ENCODE measurements around the gene BAG5. TPM values are rescaled to one million over a fixed set of nuclear protein-coding genes. Genes with fewer than 3 reads are reported as not detected.

BAG5 gene
- polyA plus RNA-seq, 3 donors from 2014 or later, result 23.5 to 58.7 (median 36.5) TPM

Other genes starting within 250 kb of the BAG5 start
- 100 to 1,000 TPM; 348 to 443 (median 414) TPM for gene EIF5, start 228.4 kb downstream of the BAG5 start, polyA plus RNA-seq
- gene MARK3, start 177.2 kb downstream of the BAG5 start, polyA plus RNA-seq, result 10 to 100 TPM; 23.4 to 44.1 (median 25.7) TPM
- gene CKB, start 39.8 kb downstream of the BAG5 start, polyA plus RNA-seq, result 1 to 10 TPM in 2 of 3 donors, under 1 TPM in 1; 0.34 to 1.6 (median 1.1) TPM
- gene TRMT61A, start 33.5 kb downstream of the BAG5 start, polyA plus RNA-seq, result 1 to 10 TPM; 1.4 to 7.7 (median 5.0) TPM
- gene COA8, start 303 bp upstream of the BAG5 start, polyA plus RNA-seq, result 10 to 100 TPM; 60.6 to 87.5 (median 64.5) TPM
- 10 to 100 TPM; 38.3 to 83.5 (median 48.2) TPM for gene KLC1, start 66.6 kb upstream of the BAG5 start, polyA plus RNA-seq
- 1 to 10 TPM; 4.0 to 5.7 (median 5.4) TPM for gene XRCC3, start 152.8 kb upstream of the BAG5 start, polyA plus RNA-seq
- 10 to 100 TPM; 11.4 to 29.0 (median 13.6) TPM for gene ZFYVE21, start 153.2 kb upstream of the BAG5 start, polyA plus RNA-seq